ENCODE measurements around the gene PAMR1. TPM values are rescaled to one million over a fixed set of nuclear protein-coding genes. Genes with fewer than 3 reads are reported as not detected.

The PAMR1 gene
- total RNA-seq, 4 donors from 2014 or later, result 12.7 to 20.8 (median 17.8) TPM

DNA sequence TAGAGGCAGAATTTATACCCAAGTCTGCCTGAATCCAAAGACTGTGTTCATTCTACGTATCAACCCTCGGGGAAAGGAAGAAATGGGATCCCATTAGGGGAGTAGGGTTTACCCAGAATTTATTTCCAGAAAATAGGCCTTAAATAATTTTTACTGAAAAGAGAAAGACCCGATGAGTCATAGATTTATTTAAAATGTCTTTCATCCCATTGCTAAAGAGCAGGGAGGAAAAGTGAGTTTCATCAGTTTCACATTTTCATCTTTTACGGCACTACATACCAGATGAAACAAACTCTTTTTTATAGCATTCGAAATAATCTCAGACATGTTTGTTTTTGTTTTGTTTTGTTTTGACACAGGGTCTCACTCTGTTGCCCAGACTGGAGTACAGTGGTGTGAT lies 137.4 kb downstream of the PAMR1 start:
- 73 to 85% methylated on average over 5 of the region's 5 CpGs for whole genome bisulfite sequencing, 2 donors
- no peak for DNase-seq (ENCODE audit: low spot score in 2 of 2)
- intact Hi-C loops (cut with DNase I; ENCODE audit: low total_unique reads), result no loop called here
- H3K4me3 ChIP-seq (ENCODE audit: low read depth, poor library complexity, severe bottlenecking), result no peak overlapping the region
- no peak for TF ChIP-seq CTCF (IDR thresholded peaks at IDR 0.05)
- TF ChIP-seq POLR2A (IDR thresholded peaks at IDR 0.05), result no peak

DNA sequence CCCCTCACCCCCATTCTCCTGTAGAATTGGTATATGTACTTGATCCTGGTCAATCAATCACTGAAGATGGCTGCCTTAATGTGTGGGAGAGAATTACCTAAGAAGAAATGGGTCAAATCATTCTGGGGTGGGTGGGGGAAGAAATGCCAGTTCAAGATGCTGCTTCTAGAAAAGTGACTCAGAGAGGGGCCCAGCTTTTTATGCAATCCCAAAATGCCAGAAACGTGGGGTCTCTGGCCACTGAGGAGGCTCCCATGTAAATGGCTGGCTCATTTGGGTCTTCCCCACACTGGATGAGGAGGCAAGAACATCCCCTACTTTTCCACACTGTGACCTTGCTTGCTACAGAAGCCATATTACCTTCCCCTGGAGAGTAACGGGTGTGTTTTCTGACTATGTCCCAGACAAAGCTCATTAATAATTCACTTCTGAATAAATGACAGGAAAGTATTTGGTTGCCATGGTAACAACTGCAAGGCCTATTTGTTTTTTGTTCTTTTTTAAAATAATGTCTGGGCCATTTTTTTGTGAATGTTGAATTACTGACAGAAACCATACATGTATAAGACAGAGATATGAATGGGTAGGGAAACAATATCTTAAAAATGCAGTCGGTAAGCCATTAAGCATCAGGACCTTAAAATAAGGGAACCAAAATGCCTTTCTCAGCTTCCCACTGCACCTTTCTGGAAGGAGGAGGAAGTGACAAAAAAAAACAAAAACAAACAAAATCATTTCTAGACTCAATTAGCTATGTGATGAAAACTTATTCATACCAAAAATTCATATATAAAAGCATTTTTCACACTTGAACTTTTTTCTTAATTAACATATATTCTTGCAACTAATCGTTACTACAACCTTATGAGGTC lies 138.1 kb downstream of the PAMR1 start:
- TF ChIP-seq CTCF (IDR thresholded peaks at IDR 0.05) (no peak), POLR2A (IDR thresholded peaks at IDR 0.05) (no peak)
- intact Hi-C loops (cut with DNase I; ENCODE audit: low total_unique reads), result no loop called here
- 52 to 69% methylated on average over 4 of the region's 4 CpGs for WGBS, 2 donors
- no peak overlapping the region for H3K4me3 ChIP-seq (ENCODE audit: low read depth, poor library complexity, severe bottlenecking)
- no peak for DNase-seq (ENCODE audit: low spot score in 2 of 2)

GRCh38 chr11:35383953-35384352 lies 141.5 kb downstream of the PAMR1 start:
- H3K4me3 ChIP-seq (ENCODE audit: low read depth, poor library complexity, severe bottlenecking), result no peak overlapping the region
- 81 to 91% methylated on average over 5 of the region's 5 CpGs for WGBS, 2 donors
- intact Hi-C loops (cut with DNase I; ENCODE audit: low total_unique reads), result no loop called here
- TF ChIP-seq CTCF (IDR thresholded peaks at IDR 0.05) (no peak), POLR2A (IDR thresholded peaks at IDR 0.05) (no peak)
- DNase-seq (ENCODE audit: low spot score in 2 of 2), result no peak

Other genes with a start within 250 kb of the PAMR1 start
- gene SLC1A2, start 106.1 kb downstream of the PAMR1 start, total RNA-seq, result 1 to 10 TPM in 2 of 4 donors, under 1 TPM in 2; 0.84 to 2.1 (median 1.2) TPM
- gene FJX1, start 92.8 kb upstream of the PAMR1 start, total RNA-seq, result 10 to 100 TPM; 21.2 to 24.1 (median 22.5) TPM
- 10 to 100 TPM in 3 of 4 donors, 1 to 10 TPM in 1; 9.6 to 29.3 (median 23.8) TPM for gene TRIM44, start 137.2 kb upstream of the PAMR1 start, total RNA-seq

All from lower leg skin (tissue), 4 donors.